HL-60 (cell line): Measurements from ENCODE around the gene TIMM44.
A peak's percentile ranks its signal among the peaks of the same experiment; 100 is the strongest.

Source experiments
- DNase-seq, 2 experiments: peaks; one replicate each; pipeline ENCODE4 v3.0.0-alpha.2; 2010 to 2020; ENCODE audit warnings: low read depth in 1 of 2, low spot score in 1 of 2
- H3K27ac ChIP-seq: fragments of 250-450 bp; sonication (Bioruptor Pico); replicated peaks from 2 replicates; pipeline ENCODE4 v1.5.1; 2020; ENCODE audit warnings: mild to moderate bottlenecking, moderate library complexity
- H3K27me3 ChIP-seq: fragments of 250-450 bp; sonication (Bioruptor Pico); 2 replicates; pipeline ENCODE4 v1.5.1; 2021; ENCODE audit warnings: mild to moderate bottlenecking, moderate library complexity; ENCODE audit not compliant: insufficient read depth, poor library complexity, severe bottlenecking
- H3K4me3 ChIP-seq: replicated peaks from 2 replicates; pipeline ENCODE4 v1.5.1; 2011; ENCODE audit warnings: mild to moderate bottlenecking, control low read depth, low read length; ENCODE audit not compliant: insufficient read depth
- CTCF ChIP-seq: IDR thresholded peaks from one replicate; pipeline ENCODE4 v1.5.1; 2011; ENCODE audit warnings: low read length, control low read depth, inconsistent platforms; ENCODE audit not compliant: insufficient read depth
- GABPA ChIP-seq: IDR thresholded peaks from 2 replicates; pipeline ENCODE4 v1.6.1; 2012; ENCODE audit warnings: low read depth
- POLR2AphosphoS5 ChIP-seq: IDR thresholded peaks from 2 replicates; pipeline ENCODE4 v1.6.1; 2012; ENCODE audit warnings: low read depth
- REST ChIP-seq: IDR thresholded peaks from 2 replicates; pipeline ENCODE4 v1.6.1; 2012; ENCODE audit warnings: low read depth; ENCODE audit not compliant: insufficient replicate concordance
- SPI1 ChIP-seq: IDR thresholded peaks from 2 replicates; pipeline ENCODE4 v1.6.1; 2012; ENCODE audit warnings: low read depth, mild to moderate bottlenecking, borderline replicate concordance

The TIMM44 gene

GRCh38 chr19:7926021-7926726 lies 17.3 kb downstream of the TIMM44 start, which contains the start of gene CTXN1:
CTXN1 (minus strand) TSS chr19:7926135; CDS start chr19:7925538, 597 bp downstream.
- Histone ChIP-seq H3K4me3 (peak within 1 kb of the TSS; percentile 15), H3K27me3 (no peaks in the 10 kb centered on the region), H3K27ac (no peak within 1 kb of the TSS)
- DNase-seq = peak in 1 of 2 experiments; percentile 49
- TF ChIP-seq REST = no peak
- no peak for TF ChIP-seq CTCF
- TF ChIP-seq GABPA = no peak
- no peak; the same call in 1 of the 2 replicates for TF ChIP-seq POLR2AphosphoS5
- no peak for TF ChIP-seq SPI1

- TF ChIP-seq POLR2AphosphoS5 (no peak), CTCF (peak; percentile 73)
- Histone ChIP-seq H3K27me3 (no peaks in the 10 kb centered on the region), H3K27ac (no peak overlapping the region), H3K4me3 (peak overlapping the region; percentile 15)
- DNase-seq = peak in 1 of 2 experiments; percentile 67
These were observed 18.2 kb downstream of the TIMM44 start for GRCh38 chr19:7925171-7925851.

GRCh38 chr19:7924651-7925170 lies 18.8 kb downstream of the TIMM44 start:
- H3K27ac ChIP-seq = no peak overlapping the region
- no peak overlapping the region for H3K4me3 ChIP-seq
- no peaks in the 10 kb centered on the region for H3K27me3 ChIP-seq
- DNase-seq = no peak
- no peak for TF ChIP-seq GABPA
- no peak for TF ChIP-seq CTCF
- TF ChIP-seq REST = no peak
- TF ChIP-seq POLR2AphosphoS5 = no peak
- no peak for TF ChIP-seq SPI1
